ENCODE data around the gene ORM1.

Gene ORM1

GRCh38 chr9:114351932-114352331 lies 29.0 kb downstream of the ORM1 start:
- H3K36me3 ChIP-seq (ENCODE audit: control insufficient read depth in 1 of 2, insufficient read depth in 2 of 2, low read length in 2 of 2): peaks cover 39 to 80% of the 10 kb centered on the region in 2 donors
- H3K9me3 ChIP-seq (ENCODE audit: control insufficient read depth in 1 of 2, low read length in 2 of 2): no peaks in the 10 kb centered on the region
- no peaks in the 10 kb centered on the region for H3K4me1 ChIP-seq (ENCODE audit: control insufficient read depth in 1 of 2, insufficient read depth in 2 of 2, low read length in 2 of 2)
- H3K27me3 ChIP-seq (ENCODE audit: control insufficient read depth in 1 of 2, insufficient read depth in 2 of 2, low read length in 2 of 2): no peaks in the 10 kb centered on the region
- H3K27ac ChIP-seq (ENCODE audit: low read depth, low read length): no peak overlapping the region
- no peak overlapping the region for H3K4me3 ChIP-seq (ENCODE audit: low read depth in 1 of 2, low read length in 2 of 2)
- H3K9ac ChIP-seq (ENCODE audit: low read depth in 1 of 2, low read length in 2 of 2): no peak overlapping the region

- Histone ChIP-seq H3K4me3 (ENCODE audit: low read depth in 1 of 2, low read length in 2 of 2) (no peak overlapping the region), H3K4me1 (ENCODE audit: control insufficient read depth in 1 of 2, insufficient read depth in 2 of 2, low read length in 2 of 2) (no peaks in the 10 kb centered on the region), H3K36me3 (ENCODE audit: control insufficient read depth in 1 of 2, insufficient read depth in 2 of 2, low read length in 2 of 2) (peaks cover 45 to 80% of the 10 kb centered on the region in 2 donors), H3K27ac (ENCODE audit: low read depth, low read length) (no peak overlapping the region), H3K9me3 (ENCODE audit: control insufficient read depth in 1 of 2, low read length in 2 of 2) (no peaks in the 10 kb centered on the region), H3K27me3 (ENCODE audit: control insufficient read depth in 1 of 2, insufficient read depth in 2 of 2, low read length in 2 of 2) (no peaks in the 10 kb centered on the region), H3K9ac (ENCODE audit: low read depth in 1 of 2, low read length in 2 of 2) (no peak overlapping the region)
Observed at GRCh38 chr9:114355821-114356220, 32.9 kb downstream of the ORM1 start.

GRCh38 chr9:114356792-114357191 lies 33.9 kb downstream of the ORM1 start:
- no peaks in the 10 kb centered on the region for H3K27me3 ChIP-seq (ENCODE audit: control insufficient read depth in 1 of 2, insufficient read depth in 2 of 2, low read length in 2 of 2)
- no peak overlapping the region for H3K9ac ChIP-seq (ENCODE audit: low read depth in 1 of 2, low read length in 2 of 2)
- no peaks in the 10 kb centered on the region for H3K9me3 ChIP-seq (ENCODE audit: control insufficient read depth in 1 of 2, low read length in 2 of 2)
- H3K36me3 ChIP-seq (ENCODE audit: control insufficient read depth in 1 of 2, insufficient read depth in 2 of 2, low read length in 2 of 2): peaks cover 52 to 81% of the 10 kb centered on the region in 2 donors
- H3K27ac ChIP-seq (ENCODE audit: low read depth, low read length): no peak overlapping the region
- no peak overlapping the region for H3K4me3 ChIP-seq (ENCODE audit: low read depth in 1 of 2, low read length in 2 of 2)
- no peaks in the 10 kb centered on the region for H3K4me1 ChIP-seq (ENCODE audit: control insufficient read depth in 1 of 2, insufficient read depth in 2 of 2, low read length in 2 of 2)

- no peaks in the 10 kb centered on the region for H3K9me3 ChIP-seq (ENCODE audit: control insufficient read depth in 1 of 2, low read length in 2 of 2)
- H3K4me3 ChIP-seq (ENCODE audit: low read depth in 1 of 2, low read length in 2 of 2): no peak overlapping the region
- H3K27ac ChIP-seq (ENCODE audit: low read depth, low read length): no peak overlapping the region
- no peaks in the 10 kb centered on the region for H3K4me1 ChIP-seq (ENCODE audit: control insufficient read depth in 1 of 2, insufficient read depth in 2 of 2, low read length in 2 of 2)
- H3K9ac ChIP-seq (ENCODE audit: low read depth in 1 of 2, low read length in 2 of 2): no peak overlapping the region
- H3K36me3 ChIP-seq (ENCODE audit: control insufficient read depth in 1 of 2, insufficient read depth in 2 of 2, low read length in 2 of 2): peaks cover 57 to 84% of the 10 kb centered on the region in 2 donors
- H3K27me3 ChIP-seq (ENCODE audit: control insufficient read depth in 1 of 2, insufficient read depth in 2 of 2, low read length in 2 of 2): no peaks in the 10 kb centered on the region
Observed at GRCh38 chr9:114357360-114357759, 34.5 kb downstream of the ORM1 start.

GRCh38 chr9:114357911-114358328 lies 35.0 kb downstream of the ORM1 start:
- no peaks in the 10 kb centered on the region for H3K9me3 ChIP-seq (ENCODE audit: control insufficient read depth in 1 of 2, low read length in 2 of 2)
- no peak overlapping the region for H3K9ac ChIP-seq (ENCODE audit: low read depth in 1 of 2, low read length in 2 of 2)
- H3K27ac ChIP-seq (ENCODE audit: low read depth, low read length): no peak overlapping the region
- H3K27me3 ChIP-seq (ENCODE audit: control insufficient read depth in 1 of 2, insufficient read depth in 2 of 2, low read length in 2 of 2): no peaks in the 10 kb centered on the region
- no peaks in the 10 kb centered on the region for H3K4me1 ChIP-seq (ENCODE audit: control insufficient read depth in 1 of 2, insufficient read depth in 2 of 2, low read length in 2 of 2)
- no peak overlapping the region for H3K4me3 ChIP-seq (ENCODE audit: low read depth in 1 of 2, low read length in 2 of 2)
- peaks cover 62 to 84% of the 10 kb centered on the region in 2 donors for H3K36me3 ChIP-seq (ENCODE audit: control insufficient read depth in 1 of 2, insufficient read depth in 2 of 2, low read length in 2 of 2)

- no peak overlapping the region for H3K27ac ChIP-seq (ENCODE audit: low read depth, low read length)
- H3K36me3 ChIP-seq (ENCODE audit: control insufficient read depth in 1 of 2, insufficient read depth in 2 of 2, low read length in 2 of 2): peaks cover 70 to 91% of the 10 kb centered on the region in 2 donors
- H3K4me3 ChIP-seq (ENCODE audit: low read depth in 1 of 2, low read length in 2 of 2): no peak overlapping the region
- H3K27me3 ChIP-seq (ENCODE audit: control insufficient read depth in 1 of 2, insufficient read depth in 2 of 2, low read length in 2 of 2): no peaks in the 10 kb centered on the region
- H3K4me1 ChIP-seq (ENCODE audit: control insufficient read depth in 1 of 2, insufficient read depth in 2 of 2, low read length in 2 of 2): peaks cover 0 to 8% of the 10 kb centered on the region in 2 donors
- H3K9me3 ChIP-seq (ENCODE audit: control insufficient read depth in 1 of 2, low read length in 2 of 2): no peaks in the 10 kb centered on the region
- no peak overlapping the region for H3K9ac ChIP-seq (ENCODE audit: low read depth in 1 of 2, low read length in 2 of 2)
Observed at GRCh38 chr9:114359801-114360200, 36.9 kb downstream of the ORM1 start.

DNA sequence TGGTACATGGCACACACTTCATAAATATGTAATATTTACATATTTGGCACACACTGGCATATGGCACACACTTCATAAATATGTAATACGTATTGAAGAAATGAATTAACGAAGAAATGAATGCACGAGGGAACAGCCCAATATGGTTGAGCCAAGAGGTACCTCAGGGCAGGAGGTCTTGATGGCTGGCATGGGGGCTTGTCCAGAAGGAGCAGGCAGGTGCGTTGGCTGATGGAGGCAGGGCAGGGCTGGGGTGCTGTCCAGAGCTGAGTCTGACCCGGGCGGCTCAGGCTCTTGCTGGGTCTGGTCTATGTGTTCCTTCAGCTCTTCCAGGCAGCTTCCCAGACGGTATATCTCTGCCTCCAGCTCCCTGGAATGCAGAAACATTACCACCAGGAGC lies 38.6 kb downstream of the ORM1 start:
- H3K36me3 ChIP-seq (ENCODE audit: control insufficient read depth in 1 of 2, insufficient read depth in 2 of 2, low read length in 2 of 2): peaks cover 59 to 82% of the 10 kb centered on the region in 2 donors
- no peak overlapping the region for H3K27ac ChIP-seq (ENCODE audit: low read depth, low read length)
- no peak overlapping the region for H3K9ac ChIP-seq (ENCODE audit: low read depth in 1 of 2, low read length in 2 of 2)
- H3K4me3 ChIP-seq (ENCODE audit: low read depth in 1 of 2, low read length in 2 of 2): no peak overlapping the region
- H3K27me3 ChIP-seq (ENCODE audit: control insufficient read depth in 1 of 2, insufficient read depth in 2 of 2, low read length in 2 of 2): no peaks in the 10 kb centered on the region
- no peaks in the 10 kb centered on the region for H3K9me3 ChIP-seq (ENCODE audit: control insufficient read depth in 1 of 2, low read length in 2 of 2)
- H3K4me1 ChIP-seq (ENCODE audit: control insufficient read depth in 1 of 2, insufficient read depth in 2 of 2, low read length in 2 of 2): peaks cover 4 to 12% of the 10 kb centered on the region in 2 donors

DNA sequence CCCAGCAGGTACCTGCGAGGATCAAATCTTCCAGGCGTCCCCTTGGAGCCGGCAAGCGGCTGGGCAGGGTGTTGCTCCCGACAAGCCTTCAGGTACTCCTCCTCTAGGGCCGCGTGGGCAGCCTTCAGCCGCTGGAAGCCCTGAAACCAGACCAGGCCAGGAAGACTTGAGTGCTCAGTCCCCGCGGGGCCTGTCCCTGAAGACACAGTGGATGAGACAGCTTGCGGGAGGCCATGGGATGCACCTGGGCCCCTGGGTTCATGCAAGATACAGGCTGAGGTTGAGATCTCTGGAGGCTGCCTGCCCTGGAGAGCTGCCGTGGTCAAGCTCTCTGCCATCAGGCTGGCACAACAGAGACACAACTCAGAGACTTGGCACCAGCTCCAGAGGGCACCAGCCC lies 39.5 kb downstream of the ORM1 start:
- Histone ChIP-seq H3K4me3 (ENCODE audit: low read depth in 1 of 2, low read length in 2 of 2) (no peak overlapping the region), H3K27ac (ENCODE audit: low read depth, low read length) (no peak overlapping the region), H3K4me1 (ENCODE audit: control insufficient read depth in 1 of 2, insufficient read depth in 2 of 2, low read length in 2 of 2) (peaks cover 8 to 17% of the 10 kb centered on the region in 2 donors), H3K27me3 (ENCODE audit: control insufficient read depth in 1 of 2, insufficient read depth in 2 of 2, low read length in 2 of 2) (no peaks in the 10 kb centered on the region), H3K9ac (ENCODE audit: low read depth in 1 of 2, low read length in 2 of 2) (no peak overlapping the region), H3K36me3 (ENCODE audit: control insufficient read depth in 1 of 2, insufficient read depth in 2 of 2, low read length in 2 of 2) (peaks cover 55 to 78% of the 10 kb centered on the region in 2 donors), H3K9me3 (ENCODE audit: control insufficient read depth in 1 of 2, low read length in 2 of 2) (no peaks in the 10 kb centered on the region)

DNA sequence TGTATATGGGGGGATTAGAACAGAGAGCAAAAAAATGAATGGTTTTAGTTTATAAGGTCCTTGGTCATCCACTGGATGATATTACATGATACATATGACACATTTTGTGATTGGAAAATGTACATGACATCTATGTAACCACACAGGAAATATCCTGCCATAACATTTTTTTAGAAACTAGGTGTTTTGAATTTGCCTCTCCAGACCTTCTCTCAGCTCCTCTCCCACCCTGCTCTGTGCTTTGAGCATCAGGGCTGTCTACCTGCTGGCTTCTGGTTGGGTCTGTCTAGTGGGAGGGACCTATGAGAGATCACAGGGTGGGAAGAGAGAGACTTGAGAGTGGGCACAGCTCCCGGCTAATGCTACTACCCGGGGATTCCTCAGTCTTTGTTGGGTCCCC lies 40.5 kb downstream of the ORM1 start:
- H3K27ac ChIP-seq (ENCODE audit: low read depth, low read length): no peak overlapping the region
- H3K9me3 ChIP-seq (ENCODE audit: control insufficient read depth in 1 of 2, low read length in 2 of 2): no peaks in the 10 kb centered on the region
- no peaks in the 10 kb centered on the region for H3K27me3 ChIP-seq (ENCODE audit: control insufficient read depth in 1 of 2, insufficient read depth in 2 of 2, low read length in 2 of 2)
- H3K4me1 ChIP-seq (ENCODE audit: control insufficient read depth in 1 of 2, insufficient read depth in 2 of 2, low read length in 2 of 2): peaks cover 13 to 24% of the 10 kb centered on the region in 2 donors
- H3K9ac ChIP-seq (ENCODE audit: low read depth in 1 of 2, low read length in 2 of 2): no peak overlapping the region
- peaks cover 54 to 78% of the 10 kb centered on the region in 2 donors for H3K36me3 ChIP-seq (ENCODE audit: control insufficient read depth in 1 of 2, insufficient read depth in 2 of 2, low read length in 2 of 2)
- H3K4me3 ChIP-seq (ENCODE audit: low read depth in 1 of 2, low read length in 2 of 2): no peak overlapping the region

DNA sequence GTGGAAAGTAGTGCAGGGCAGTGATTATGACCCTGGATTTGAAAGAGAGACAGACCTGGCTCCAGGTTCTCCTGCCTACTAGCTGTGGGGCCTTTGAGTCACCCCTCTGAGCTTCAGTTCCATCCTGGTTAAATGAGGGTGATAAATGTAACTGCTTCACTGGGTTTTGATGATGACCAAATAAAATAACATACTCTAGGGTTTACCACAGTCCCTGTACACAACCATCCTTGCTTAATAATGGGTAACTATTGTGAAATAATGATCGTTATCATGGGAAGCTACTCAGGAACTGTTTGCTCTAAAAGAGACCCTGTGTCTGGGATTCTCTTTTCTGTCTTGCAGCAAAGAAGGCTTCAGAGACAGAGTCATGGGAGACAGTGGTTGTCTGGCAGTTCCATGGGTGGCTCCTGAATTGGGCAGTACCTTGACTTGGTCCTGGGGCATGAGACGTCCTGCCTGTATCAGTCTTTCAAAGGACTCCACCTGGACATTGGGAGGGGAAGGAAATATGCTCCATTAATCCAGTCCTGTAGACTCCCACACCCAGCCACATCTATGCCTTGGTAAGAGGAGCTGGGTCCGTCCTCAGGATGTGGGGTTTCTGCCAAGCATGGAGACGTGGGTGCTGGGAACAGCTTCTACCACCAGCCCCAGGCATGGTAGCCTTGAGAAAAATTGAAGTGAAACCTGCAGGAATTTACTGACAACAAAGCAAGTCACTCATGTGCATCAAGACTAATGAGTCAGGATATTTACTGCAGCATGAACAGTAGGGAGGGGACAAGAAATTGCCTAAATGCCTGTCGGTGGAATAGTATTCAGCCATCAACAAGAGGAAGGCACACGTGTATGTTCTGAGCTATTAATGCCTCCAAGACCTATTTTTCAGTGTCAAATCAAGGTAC lies 41.5 kb downstream of the ORM1 start:
- peaks cover 57 to 81% of the 10 kb centered on the region in 2 donors for H3K36me3 ChIP-seq (ENCODE audit: control insufficient read depth in 1 of 2, insufficient read depth in 2 of 2, low read length in 2 of 2)
- peaks cover 18 to 24% of the 10 kb centered on the region in 2 donors for H3K4me1 ChIP-seq (ENCODE audit: control insufficient read depth in 1 of 2, insufficient read depth in 2 of 2, low read length in 2 of 2)
- H3K27ac ChIP-seq (ENCODE audit: low read depth, low read length): no peak overlapping the region
- H3K4me3 ChIP-seq (ENCODE audit: low read depth in 1 of 2, low read length in 2 of 2): no peak overlapping the region
- H3K9ac ChIP-seq (ENCODE audit: low read depth in 1 of 2, low read length in 2 of 2): no peak overlapping the region
- no peaks in the 10 kb centered on the region for H3K9me3 ChIP-seq (ENCODE audit: control insufficient read depth in 1 of 2, low read length in 2 of 2)
- H3K27me3 ChIP-seq (ENCODE audit: control insufficient read depth in 1 of 2, insufficient read depth in 2 of 2, low read length in 2 of 2): no peaks in the 10 kb centered on the region

Measured in duodenal mucosa (tissue), 2 donors.